Type B pancreatic cell (in vitro differentiated cells): ENCODE data around the gene JAKMIP1. TPM values are rescaled to one million over a fixed set of nuclear protein-coding genes. Genes with fewer than 3 reads are reported as not detected.

Experiments used
- DNase-seq: peaks from one replicate; pipeline ENCODE4 v3.0.0; 2021; ENCODE audit warnings: mixed read lengths; ENCODE audit not compliant: unreplicated experiment; ENCODE audit errors: extremely low spot score
- H3K27ac Mint-ChIP-seq: 2 replicates; pipeline ENCODE4 v1.8.0; 2021; ENCODE audit warnings: mild to moderate bottlenecking, mixed read lengths
- H3K27me3 Mint-ChIP-seq: 2 replicates; pipeline ENCODE4 v1.8.0; 2021; ENCODE audit warnings: mixed read lengths
- H3K36me3 Mint-ChIP-seq: 2 replicates; pipeline ENCODE4 v1.8.0; 2021; ENCODE audit warnings: mixed read lengths
- H3K4me1 Mint-ChIP-seq: one replicate; pipeline ENCODE4 v1.8.0; 2021; ENCODE audit warnings: mixed read lengths; ENCODE audit not compliant: unreplicated experiment
- H3K4me3 Mint-ChIP-seq: 2 replicates; pipeline ENCODE4 v1.8.0; 2021; ENCODE audit warnings: mild to moderate bottlenecking, mixed read lengths
- H3K9me3 Mint-ChIP-seq: 2 replicates; pipeline ENCODE4 v1.8.0; 2021; ENCODE audit warnings: mixed read lengths
- total RNA-seq: library from RNA; stranded (reverse); gene quantifications from 2 replicates; pipeline ENCODE4 v1.2.1, GENCODE V29; 2021; ENCODE audit warnings: low replicate concordance
- TF ChIP-seq, protein P1 (sequence below): fragments of 200-600 bp; sonication (generic); conservative IDR thresholded peaks from 2 replicates; pipeline ENCODE4 v1.5.0; 2021; ENCODE audit warnings: antibody characterized with exemption, mild to moderate bottlenecking

JAKMIP1 gene
- total RNA-seq, 1 donor from 2014 or later: 0.89 TPM

DNA sequence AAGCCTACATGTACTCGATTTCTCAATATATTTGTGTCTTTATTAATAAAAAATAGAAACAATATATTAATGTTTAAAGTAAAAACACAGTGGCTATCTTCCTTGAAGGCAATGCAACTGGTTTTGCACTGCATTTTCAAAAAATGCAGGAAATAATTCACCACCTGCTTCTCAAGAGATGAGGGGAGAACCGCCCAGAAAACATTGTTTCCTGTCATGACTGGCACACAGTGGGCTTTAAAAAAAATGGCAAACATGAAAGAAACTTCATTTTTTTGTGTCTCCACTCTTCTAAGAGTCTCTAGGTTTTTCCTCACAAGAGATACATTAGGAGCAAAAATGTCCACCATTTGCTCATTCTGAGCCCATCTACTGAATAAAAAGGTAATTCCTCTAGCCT is 131.4 kb downstream of the JAKMIP1 start:
- DNase-seq: no peak
- no peaks in the 10 kb centered on the region for H3K36me3 Mint-ChIP-seq
- H3K4me1 Mint-ChIP-seq: peaks cover 8% of the 10 kb centered on the region
- TF ChIP-seq, protein P1, sequence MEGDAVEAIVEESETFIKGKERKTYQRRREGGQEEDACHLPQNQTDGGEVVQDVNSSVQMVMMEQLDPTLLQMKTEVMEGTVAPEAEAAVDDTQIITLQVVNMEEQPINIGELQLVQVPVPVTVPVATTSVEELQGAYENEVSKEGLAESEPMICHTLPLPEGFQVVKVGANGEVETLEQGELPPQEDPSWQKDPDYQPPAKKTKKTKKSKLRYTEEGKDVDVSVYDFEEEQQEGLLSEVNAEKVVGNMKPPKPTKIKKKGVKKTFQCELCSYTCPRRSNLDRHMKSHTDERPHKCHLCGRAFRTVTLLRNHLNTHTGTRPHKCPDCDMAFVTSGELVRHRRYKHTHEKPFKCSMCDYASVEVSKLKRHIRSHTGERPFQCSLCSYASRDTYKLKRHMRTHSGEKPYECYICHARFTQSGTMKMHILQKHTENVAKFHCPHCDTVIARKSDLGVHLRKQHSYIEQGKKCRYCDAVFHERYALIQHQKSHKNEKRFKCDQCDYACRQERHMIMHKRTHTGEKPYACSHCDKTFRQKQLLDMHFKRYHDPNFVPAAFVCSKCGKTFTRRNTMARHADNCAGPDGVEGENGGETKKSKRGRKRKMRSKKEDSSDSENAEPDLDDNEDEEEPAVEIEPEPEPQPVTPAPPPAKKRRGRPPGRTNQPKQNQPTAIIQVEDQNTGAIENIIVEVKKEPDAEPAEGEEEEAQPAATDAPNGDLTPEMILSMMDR: no peak
- no peak overlapping the region for H3K27ac Mint-ChIP-seq
- H3K9me3 Mint-ChIP-seq: no peaks in the 10 kb centered on the region
- no peak overlapping the region for H3K4me3 Mint-ChIP-seq
- peaks cover 32% of the 10 kb centered on the region for H3K27me3 Mint-ChIP-seq

GRCh38 chr4:6065934-6066590 is 134.3 kb downstream of the JAKMIP1 start:
- no peak for DNase-seq
- Mint-ChIP-seq H3K4me1 (no peaks in the 10 kb centered on the region), H3K4me3 (no peak overlapping the region), H3K9me3 (no peaks in the 10 kb centered on the region), H3K27ac (no peak overlapping the region), H3K27me3 (peaks cover 27% of the 10 kb centered on the region), H3K36me3 (no peaks in the 10 kb centered on the region)
- TF ChIP-seq, protein P1: no peak

DNA sequence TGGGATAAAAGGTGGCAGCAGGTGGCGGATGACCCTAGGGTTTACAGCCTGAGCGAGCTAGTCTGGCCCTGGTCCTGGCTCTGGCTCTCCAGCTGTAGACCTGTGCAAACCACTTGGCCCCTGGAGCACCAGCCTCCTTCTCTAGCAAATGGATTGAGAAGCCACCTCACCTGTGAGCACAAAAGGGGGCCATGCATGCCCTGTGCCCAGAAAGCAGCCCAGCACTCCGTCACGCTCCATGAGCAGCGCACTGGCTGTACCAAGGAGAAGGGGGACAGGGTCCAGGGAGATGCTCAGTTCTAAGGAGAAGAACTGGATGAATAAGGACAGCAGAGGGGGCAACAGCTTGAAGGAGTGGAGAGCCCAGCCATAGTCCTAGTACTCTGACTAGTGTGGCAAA is 135.2 kb downstream of the JAKMIP1 start:
- Mint-ChIP-seq H3K9me3 (no peaks in the 10 kb centered on the region), H3K27ac (no peak overlapping the region), H3K27me3 (peaks cover 27% of the 10 kb centered on the region), H3K36me3 (no peaks in the 10 kb centered on the region), H3K4me3 (no peak overlapping the region), H3K4me1 (no peaks in the 10 kb centered on the region)
- no peak for DNase-seq
- TF ChIP-seq, protein P1: no peak

- Mint-ChIP-seq H3K4me3 (no peak overlapping the region), H3K4me1 (no peaks in the 10 kb centered on the region), H3K27me3 (peaks cover 26% of the 10 kb centered on the region), H3K9me3 (no peaks in the 10 kb centered on the region), H3K27ac (no peak overlapping the region), H3K36me3 (no peaks in the 10 kb centered on the region)
- TF ChIP-seq, protein P1: no peak
- no peak for DNase-seq
These were observed 136.0 kb downstream of the JAKMIP1 start for GRCh38 chr4:6064383-6064782.

DNA sequence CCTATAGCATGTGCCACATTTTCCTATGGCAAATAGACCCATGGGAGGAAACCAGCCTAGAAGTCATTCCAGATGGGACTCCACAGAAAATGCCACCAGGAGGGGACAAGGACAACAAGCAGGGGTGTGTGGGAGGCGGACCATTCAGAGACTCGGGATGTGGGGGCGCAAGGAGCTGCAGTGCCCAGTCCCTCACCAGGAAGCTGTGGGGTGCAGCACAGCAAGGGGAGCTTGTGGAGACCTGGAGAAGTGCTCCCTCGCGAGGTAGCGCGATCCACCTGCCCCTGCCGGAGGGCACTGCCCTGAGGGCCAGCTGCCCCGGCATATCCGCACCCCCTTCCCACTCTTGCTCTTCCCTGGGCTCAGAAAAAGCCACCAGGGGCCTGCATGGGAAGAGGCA is 136.7 kb downstream of the JAKMIP1 start:
- TF ChIP-seq, protein P1: no peak
- no peak overlapping the region for H3K4me3 Mint-ChIP-seq
- no peaks in the 10 kb centered on the region for H3K9me3 Mint-ChIP-seq
- no peak for DNase-seq
- H3K27me3 Mint-ChIP-seq: peaks cover 24% of the 10 kb centered on the region
- H3K36me3 Mint-ChIP-seq: no peaks in the 10 kb centered on the region
- H3K4me1 Mint-ChIP-seq: no peaks in the 10 kb centered on the region
- no peak overlapping the region for H3K27ac Mint-ChIP-seq
